Measurements from ENCODE around the gene INPP5E.

DNA sequence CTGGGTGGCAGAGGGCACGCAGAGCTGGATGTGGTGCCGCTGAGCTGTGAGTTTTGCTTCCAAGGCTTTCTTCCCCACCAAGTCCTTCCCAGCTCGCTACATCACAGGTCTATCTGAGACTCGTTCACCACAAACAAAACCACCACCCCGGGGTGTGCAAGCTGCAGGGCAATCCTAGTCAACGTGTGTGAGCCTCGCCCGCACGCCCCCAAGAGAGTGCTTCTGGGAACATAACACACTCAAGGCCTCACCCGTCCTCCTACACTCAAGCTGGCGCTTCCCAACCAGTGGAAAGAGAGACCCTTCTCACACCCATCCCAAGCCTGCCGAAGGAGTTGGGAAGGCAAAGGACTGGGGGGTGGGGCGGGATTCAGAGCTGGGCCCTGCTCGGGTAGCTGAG, 50.2 kb downstream of the INPP5E start:
- TF ChIP-seq, protein P1, sequence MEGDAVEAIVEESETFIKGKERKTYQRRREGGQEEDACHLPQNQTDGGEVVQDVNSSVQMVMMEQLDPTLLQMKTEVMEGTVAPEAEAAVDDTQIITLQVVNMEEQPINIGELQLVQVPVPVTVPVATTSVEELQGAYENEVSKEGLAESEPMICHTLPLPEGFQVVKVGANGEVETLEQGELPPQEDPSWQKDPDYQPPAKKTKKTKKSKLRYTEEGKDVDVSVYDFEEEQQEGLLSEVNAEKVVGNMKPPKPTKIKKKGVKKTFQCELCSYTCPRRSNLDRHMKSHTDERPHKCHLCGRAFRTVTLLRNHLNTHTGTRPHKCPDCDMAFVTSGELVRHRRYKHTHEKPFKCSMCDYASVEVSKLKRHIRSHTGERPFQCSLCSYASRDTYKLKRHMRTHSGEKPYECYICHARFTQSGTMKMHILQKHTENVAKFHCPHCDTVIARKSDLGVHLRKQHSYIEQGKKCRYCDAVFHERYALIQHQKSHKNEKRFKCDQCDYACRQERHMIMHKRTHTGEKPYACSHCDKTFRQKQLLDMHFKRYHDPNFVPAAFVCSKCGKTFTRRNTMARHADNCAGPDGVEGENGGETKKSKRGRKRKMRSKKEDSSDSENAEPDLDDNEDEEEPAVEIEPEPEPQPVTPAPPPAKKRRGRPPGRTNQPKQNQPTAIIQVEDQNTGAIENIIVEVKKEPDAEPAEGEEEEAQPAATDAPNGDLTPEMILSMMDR (IDR thresholded peaks at IDR 0.05; ENCODE audit: poor library complexity): no peak
- TF ChIP-seq EZH2 (IDR thresholded peaks at IDR 0.05; ENCODE audit: borderline replicate concordance) (no peak), EZH2phosphoT487 (IDR thresholded peaks at IDR 0.05; ENCODE audit: low read depth, severe bottlenecking, unreplicated experiment) (no peak)
